GM19455 (cell line): Measurements from ENCODE around the gene NR3C1.
A peak's percentile ranks its signal among the peaks of the same experiment; 100 is the strongest.

ENCODE experiments used
- ATAC-seq: cut with Tn5 transposase; IDR thresholded peaks from one replicate; pipeline ENCODE4 v1.9.1; 2021; ENCODE audit not compliant: unreplicated experiment

NR3C1 gene

DNA sequence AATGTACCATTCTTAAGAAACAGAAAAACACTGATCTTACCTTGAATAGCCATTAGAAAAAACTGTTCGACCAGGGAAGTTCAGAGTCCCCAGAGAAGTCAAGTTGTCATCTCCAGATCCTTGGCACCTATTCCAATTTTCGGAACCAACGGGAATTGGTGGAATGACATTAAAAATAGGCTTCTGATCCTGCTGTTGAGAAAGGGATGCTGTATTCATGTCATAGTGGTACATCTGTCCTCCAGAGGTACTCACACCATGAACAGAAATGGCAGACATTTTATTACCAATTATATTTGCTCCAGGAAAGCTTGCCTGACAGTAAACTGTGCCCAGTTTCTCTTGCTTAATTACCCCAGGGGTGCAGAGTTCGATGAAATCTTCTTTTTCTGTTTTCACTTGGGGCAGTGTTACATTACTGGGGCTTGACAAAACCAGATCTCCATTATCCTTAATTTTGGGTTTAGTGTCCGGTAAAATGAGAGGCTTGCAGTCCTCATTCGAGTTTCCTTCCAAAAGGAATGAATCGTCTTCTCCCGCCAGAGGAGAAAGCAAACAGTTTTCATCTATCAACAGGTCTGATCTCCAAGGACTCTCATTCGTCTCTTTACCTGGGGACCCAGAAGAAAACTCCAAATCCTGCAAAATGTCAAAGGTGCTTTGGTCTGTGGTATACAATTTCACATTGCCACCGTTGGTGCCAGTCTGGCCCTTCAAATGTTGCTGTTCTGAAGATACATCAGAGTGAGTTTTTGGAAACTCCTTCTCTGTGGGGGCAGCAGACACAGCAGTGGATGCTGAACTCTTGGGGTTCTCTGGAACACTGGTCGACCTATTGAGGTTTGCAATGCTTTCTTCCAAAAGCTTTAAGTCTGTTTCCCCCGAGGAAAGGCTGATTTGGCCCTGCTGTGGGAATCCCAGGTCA lies 3.6 kb downstream of the NR3C1 start:
- ATAC-seq, result no peak

GRCh38 chr5:143398451-143399237 lies 4.8 kb downstream of the NR3C1 start:
- no peak for ATAC-seq

- ATAC-seq, result no peak
Measured at GRCh38 chr5:143398053-143398355, 5.5 kb downstream of the NR3C1 start.

DNA sequence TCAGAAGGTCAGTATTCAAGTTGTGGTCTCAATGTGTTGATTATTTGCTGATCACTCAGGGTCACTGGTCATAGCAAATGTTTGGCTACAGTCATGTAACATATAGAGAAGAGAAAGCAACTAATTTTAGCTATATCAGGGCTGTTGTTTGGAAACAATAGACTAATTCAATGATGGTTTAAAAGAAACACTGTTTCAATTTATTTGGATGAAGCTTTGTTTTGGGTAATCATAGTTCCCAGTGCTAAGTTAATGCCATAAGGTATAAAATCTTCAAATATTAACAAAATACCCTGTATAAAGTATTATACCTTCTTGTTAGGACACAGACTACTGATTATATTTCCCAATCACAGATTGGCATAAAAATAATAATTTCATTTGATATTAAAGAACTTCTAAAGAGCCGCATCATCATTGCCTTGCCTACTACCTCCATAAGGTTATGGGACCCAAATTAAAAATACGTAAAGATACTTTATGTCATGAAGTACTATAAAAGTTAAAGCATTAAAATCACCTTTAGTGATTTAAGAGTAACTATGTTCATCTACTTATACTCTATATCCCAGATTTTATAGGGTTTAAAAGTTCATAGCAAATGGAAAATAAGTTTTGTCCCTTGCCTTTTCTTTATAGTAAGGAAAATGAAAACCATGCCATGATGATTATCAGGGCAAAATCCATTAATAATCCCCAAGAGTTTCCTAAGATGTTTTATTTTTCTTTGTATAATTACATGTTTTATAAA lies 6.0 kb downstream of the NR3C1 start:
- ATAC-seq, result no peak

DNA sequence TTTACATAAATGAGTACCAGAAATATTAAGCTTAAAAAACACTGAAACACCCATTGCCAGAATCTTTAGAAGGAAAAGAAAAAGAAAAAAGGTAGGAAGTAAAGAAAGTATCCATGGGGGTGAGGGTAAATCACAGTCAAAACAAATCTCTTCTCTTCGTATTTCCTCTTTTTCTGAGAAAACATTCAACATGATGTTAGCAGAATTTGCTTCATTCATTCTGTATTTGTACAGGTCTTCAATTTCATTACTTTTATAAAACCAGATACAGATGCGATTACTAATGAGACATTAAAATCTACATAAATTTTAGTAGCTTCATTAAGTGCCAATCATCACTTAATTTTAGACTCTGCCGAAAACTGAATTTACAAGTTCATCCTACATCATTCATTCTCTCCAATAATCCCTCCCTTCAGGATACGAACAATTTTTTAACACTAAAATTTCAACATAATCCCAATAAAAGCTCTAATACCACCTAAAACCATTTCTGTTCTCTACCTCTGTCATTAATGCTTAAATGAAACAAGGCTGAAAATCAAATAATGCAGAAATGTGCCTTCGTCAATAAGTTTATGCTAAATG lies 7.0 kb downstream of the NR3C1 start:
- ATAC-seq, result no peak

DNA sequence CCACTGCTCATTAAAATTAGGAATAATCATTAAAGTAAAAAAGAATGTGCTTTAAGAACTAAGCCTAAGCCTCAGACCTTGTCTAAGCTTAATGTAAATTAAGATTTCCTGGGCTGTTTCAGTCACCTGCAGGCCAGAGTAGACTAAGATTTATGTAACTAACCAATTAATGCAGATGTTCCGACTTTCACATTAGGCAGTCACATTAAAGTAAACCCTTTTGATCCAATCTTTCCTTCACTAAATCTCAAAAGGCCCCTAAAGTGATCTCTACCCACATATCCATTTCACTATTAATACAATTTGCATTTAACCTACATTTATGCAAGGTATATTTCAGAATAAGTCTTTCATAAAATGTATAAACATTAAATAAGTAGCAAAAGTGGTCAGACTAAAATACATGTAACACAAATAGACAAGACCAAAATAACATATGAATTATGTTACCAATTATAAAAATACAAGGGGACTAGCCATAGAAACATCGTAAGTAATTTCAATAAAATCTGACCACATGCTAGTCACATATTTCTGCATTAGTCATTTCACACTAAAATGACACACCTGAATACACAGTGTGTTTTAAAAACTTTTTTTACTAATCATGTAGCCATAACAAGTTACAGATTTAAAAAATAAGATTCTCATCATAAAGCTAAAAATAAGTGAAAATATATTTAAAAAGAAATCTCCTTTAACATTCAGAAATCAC lies 7.7 kb downstream of the NR3C1 start:
- peak; percentile 61 for ATAC-seq

DNA sequence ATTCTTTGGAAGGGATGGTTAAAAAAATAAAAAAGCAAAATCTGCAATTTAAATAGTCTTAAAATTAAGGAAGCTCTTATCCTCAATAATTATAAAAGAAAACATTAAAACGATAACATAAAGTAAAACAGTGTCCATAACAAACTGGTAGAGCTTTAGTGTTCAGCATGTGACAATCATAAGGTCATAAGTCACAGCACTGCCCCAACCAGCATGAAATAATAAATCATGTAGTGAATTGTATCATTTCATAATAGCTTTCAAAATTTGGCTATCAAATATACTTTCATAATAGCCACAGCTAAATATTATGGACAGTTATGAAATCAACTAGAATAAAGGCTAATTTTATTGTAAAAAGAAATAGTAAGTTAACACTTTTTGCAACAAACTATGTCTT lies 10.0 kb downstream of the NR3C1 start:
- ATAC-seq, result no peak

DNA sequence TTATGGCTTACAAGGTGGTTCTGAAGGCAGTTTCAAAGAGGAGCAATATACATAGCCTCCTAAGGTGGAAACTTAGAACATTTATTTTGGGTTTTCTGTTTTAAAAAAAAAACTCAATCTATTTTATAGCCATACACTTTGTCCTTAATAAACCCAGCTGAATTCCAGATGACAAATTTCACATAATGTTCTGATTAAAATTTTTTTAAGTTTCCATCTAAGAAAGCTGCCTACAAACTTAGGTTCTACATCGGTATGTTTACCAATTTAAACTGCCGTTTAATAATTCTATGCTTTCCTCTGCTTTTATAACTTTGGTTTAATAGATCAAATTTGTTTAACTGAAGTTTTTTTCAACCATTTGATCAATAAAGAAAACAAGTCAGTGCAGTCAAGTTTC lies 12.5 kb downstream of the NR3C1 start:
- ATAC-seq, result no peak

DNA sequence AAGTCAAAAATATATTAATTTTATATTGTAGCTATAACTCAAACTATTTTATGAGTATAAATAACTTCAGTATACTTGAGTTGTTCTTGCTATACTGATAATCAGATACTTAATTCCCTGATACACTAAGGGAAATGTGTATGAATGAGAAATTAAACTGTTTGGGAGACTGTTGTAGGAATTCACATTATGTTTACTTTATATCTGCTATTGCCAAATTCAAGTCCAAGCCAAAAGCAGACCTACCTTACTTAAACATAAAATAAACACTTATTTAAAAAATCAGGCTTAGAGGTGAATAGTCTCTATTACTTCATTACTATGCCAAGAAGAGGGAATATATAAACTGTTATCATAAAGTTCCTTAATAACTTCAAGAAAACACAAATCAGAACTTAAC lies 13.2 kb downstream of the NR3C1 start:
- ATAC-seq, result no peak

- ATAC-seq, result no peak
Measured at GRCh38 chr5:143386725-143387124, 16.8 kb downstream of the NR3C1 start.

DNA sequence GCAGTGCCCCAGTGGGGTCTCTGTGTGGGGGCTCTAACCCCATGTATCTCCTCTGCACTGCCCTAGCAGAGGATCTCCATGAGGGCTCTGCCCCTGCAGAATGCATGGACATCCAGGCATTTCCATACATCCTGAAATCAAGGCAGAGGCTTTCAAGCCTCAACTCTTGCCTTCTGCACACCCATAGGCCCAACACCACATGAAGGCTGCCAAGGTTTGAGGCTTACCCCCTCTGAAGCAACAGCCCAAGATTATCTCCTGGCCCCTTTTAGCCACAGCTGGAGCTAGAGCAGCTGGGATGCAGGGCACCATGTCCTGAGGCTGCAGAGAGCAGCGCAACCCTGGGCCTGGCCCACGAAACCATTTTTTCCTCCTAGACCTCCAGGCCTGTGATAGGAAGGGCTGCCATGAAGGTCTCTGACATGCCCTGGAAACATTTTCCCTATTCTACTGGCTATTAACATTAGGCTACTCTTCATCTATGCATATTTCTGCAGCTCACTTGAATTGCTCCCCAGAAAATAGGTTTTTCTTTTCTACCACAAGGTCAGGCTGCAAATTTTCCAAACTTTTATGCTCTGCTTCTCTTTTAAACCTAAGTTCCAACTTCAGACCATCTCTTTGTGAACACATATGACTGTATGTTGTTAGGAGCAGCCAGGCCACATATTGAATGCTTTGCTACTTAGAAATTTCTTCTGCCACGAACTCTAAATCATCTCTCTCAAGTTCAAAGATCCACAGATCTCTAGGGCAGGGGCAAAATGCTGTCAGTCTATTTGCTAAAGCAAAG lies 18.4 kb downstream of the NR3C1 start:
- ATAC-seq, result no peak

DNA sequence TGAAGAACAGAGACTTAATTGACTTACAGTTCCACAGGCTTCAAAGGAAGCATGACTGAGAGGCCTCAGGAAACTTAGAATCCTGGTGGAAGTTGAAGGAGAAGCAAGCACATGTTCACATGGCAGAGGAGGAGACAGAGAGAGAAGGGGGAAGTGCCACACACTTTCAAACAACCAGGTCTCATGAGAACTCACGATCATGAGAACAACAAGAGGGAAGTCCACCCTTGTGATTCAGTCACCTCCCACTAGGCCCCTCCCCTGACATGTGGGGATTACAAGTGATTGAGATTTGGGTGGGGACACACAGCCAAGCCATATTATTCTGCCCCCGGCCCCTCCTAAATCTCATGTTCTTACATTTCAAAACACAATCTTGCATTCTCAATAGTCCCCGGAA lies 19.5 kb downstream of the NR3C1 start:
- no peak for ATAC-seq

GRCh38 chr5:143379606-143380005 lies 23.9 kb downstream of the NR3C1 start:
- no peak for ATAC-seq

DNA sequence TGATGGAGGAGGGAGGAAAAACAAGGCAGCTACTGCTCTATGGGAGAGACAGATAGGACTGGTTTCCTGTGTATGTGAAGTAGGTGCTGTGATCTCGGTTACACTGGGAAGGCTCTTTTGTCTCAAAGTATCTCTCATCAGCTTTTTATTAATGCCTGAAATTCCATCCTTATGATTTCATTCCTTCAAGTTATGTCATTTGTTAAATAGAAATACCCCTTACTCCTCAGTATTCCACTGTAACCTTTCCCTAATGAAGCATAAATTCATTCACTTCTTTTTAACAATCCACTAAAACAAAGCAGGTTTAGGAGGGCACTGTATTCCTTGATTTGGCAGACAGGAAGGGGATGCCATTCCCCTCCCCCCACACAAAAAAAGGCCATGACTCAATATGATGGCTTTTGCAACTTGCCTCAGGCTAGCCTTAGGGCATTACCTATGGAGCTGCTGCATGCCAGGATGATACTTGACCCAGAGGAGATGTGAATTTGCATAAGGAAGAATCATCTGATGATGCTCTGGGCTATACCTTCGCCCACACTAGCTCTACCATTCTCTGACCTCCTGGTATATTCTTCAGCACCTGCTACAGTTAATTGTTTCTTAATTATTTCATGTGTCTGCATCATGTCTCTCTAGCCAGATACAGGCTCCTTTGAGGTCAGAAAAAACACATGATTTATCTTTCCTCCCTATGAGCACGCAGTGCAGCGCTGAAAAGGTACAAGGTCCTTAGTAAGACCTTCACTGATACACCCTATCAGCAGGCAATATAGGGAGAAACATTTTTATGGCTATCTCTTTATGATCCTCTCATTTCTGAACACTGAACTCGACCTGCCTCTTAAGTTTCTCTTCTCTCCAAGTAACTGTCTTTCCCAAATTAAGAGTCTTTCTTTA lies 26.3 kb downstream of the NR3C1 start:
- ATAC-seq, result no peak

- no peak for ATAC-seq
Measured at GRCh38 chr5:143376195-143376779, 27.2 kb downstream of the NR3C1 start.

GRCh38 chr5:143374496-143375217 lies 28.8 kb downstream of the NR3C1 start:
- ATAC-seq, result no peak

DNA sequence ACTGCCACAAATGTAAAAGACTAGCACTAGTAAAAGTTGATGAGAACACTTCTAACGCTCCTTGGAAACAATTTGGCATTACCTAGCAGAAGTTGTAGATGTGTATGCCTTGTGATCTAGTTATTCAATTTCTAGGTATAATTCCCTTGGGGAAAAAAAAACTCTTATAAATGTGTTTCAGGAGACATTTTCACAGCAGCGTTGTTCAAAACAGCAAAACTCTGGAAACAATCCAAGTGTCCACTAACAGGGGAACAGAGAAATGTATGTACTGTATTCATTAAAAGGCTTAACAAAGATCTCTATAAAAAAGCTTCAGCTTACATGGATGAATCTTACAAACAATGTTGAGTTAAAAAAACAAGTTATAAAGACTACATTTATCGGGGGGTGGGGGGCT lies 30.4 kb downstream of the NR3C1 start:
- no peak for ATAC-seq
